H54 (cell line): Measurements from ENCODE around the gene OR6T1.

Source experiments
- DNase-seq: peaks from one replicate; pipeline ENCODE4 v3.0.0; 2011; ENCODE audit warnings: low spot score, mixed read lengths; ENCODE audit not compliant: insufficient read length
- FAIRE-seq: peaks from 3 replicates; lab custom pipeline; 2011; peaks lifted over from hg19 to GRCh38; lab: Jason Lieb, UNC
- POLR2A ChIP-seq: IDR thresholded peaks from 2 replicates; pipeline ENCODE4 v1.6.1; 2011; ENCODE audit warnings: low read depth, mild to moderate bottlenecking, low read length

Gene OR6T1

DNA sequence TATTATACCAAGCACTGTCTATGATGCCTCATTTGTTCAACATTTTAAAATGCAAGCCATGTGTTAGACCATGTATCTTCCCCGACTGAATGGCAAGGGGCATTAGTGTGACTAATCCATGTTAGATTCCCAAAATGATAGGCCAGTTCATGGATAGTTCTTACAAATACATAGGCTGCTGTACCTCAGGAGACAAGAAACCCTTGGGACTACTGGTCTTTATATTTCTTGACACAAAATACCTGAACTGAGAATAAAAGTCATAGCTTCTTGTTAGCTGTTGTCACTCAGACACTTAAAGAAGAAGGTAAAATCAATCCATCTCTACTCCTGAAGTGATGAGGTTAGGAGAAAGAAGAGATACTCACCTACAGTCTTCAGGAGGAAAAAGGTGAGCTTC is 41.8 kb downstream of the OR6T1 start, which contains the start of gene OR8D4:
Gene OR8D4 (plus strand): TSS at position 301 of the 400 bp plus-strand sequence. CDS start 4,265 bp downstream, outside the sequence.
- no peak for TF ChIP-seq POLR2A
- DNase-seq (no peak), FAIRE-seq (no peak)

DNA sequence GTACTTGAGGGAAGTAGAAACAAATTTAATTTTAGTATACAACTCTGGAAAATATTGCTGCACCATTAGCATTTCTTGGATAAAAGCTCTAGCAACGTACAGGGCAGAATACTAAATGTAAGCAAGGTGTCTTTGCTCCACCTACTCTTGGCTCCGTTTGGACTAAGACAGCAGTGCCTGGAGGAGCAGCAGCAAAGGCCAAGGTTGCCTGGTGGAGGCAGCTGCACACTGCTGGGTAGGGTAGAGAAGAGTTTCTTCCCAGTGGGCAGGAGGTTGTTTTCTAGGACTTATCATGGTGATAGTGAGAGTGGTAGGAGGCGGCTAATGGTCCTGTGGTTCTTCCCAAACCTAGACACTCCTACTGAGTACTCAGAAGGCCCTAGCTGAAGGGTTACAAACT is 43.8 kb downstream of the OR6T1 start:
- DNase-seq = no peak
- no peak for FAIRE-seq
- no peak for TF ChIP-seq POLR2A
